H1 (cell line): ENCODE data around the gene LUZP1. TPM values are rescaled to one million over a fixed set of nuclear protein-coding genes. Genes with fewer than 3 reads are reported as not detected.

Source experiments
- CTCF ChIA-PET: fragments of 300-600 bp; sonication (Branson Sonifier 250); formaldehyde crosslinking; loops from one replicate; lab custom pipeline; 2021; ENCODE audit not compliant: partially characterized antibody; lab: Charles Lee
- POLR2A ChIA-PET: fragments of 300-600 bp; sonication (Branson Sonifier 250); formaldehyde crosslinking; loops from one replicate; lab custom pipeline; 2021; ENCODE audit warnings: inconsistent platforms; ENCODE audit not compliant: partially characterized antibody; lab: Charles Lee
- DNase-seq, 2 experiments: peaks; one replicate each; pipeline versions ENCODE4 v3.0.0 to v3.0.0-alpha.2; 2010 to 2022; ENCODE audit warnings: low spot score in 2 of 2, low read depth in 1 of 2, mixed read lengths in 1 of 2
- FAIRE-seq: peaks from 2 replicates; lab custom pipeline; 2011; peaks lifted over from hg19 to GRCh38; lab: Jason Lieb, UNC
- H2AFZ ChIP-seq: 2 replicates; pipeline ENCODE4 v1.8.1; 2012; ENCODE audit warnings: low read length, inconsistent platforms
- H2AK5ac ChIP-seq: 2 replicates; pipeline ENCODE4 v1.6.1; 2013; ENCODE audit warnings: low read depth, low read length
- H2BK120ac ChIP-seq: replicated peaks from 2 replicates; pipeline ENCODE3; 2013; ENCODE audit warnings: low read depth, low read length, inconsistent platforms
- H2BK12ac ChIP-seq: 2 replicates; pipeline ENCODE4 v1.6.1; 2013; ENCODE audit warnings: low read depth, low read length
- H2BK15ac ChIP-seq: 2 replicates; pipeline ENCODE4 v1.6.1; 2013; ENCODE audit warnings: low read length
- H2BK20ac ChIP-seq: 2 replicates; pipeline ENCODE4 v1.6.1; 2013; ENCODE audit warnings: low read length
- H2BK5ac ChIP-seq: 2 replicates; pipeline ENCODE4 v1.6.1; 2013; ENCODE audit warnings: low read depth, low read length
- H3K14ac ChIP-seq: 2 replicates; pipeline ENCODE4 v1.6.1; 2013; ENCODE audit warnings: inconsistent platforms; ENCODE audit not compliant: insufficient read length
- H3K18ac ChIP-seq: 2 replicates; pipeline ENCODE4 v1.6.1; 2013; ENCODE audit warnings: low read length; ENCODE audit errors: extremely low read depth
- H3K23ac ChIP-seq: 2 replicates; pipeline ENCODE4 v1.6.1; 2013; ENCODE audit warnings: inconsistent platforms; ENCODE audit not compliant: insufficient read length
- H3K23me2 ChIP-seq: 2 replicates; pipeline ENCODE4 v1.6.1; 2013; ENCODE audit warnings: low read depth, low read length
- H3K27ac ChIP-seq: 2 replicates; pipeline ENCODE4 v1.6.1; 2011; ENCODE audit warnings: low read depth, low read length, inconsistent platforms
- H3K27me3 ChIP-seq, 4 experiments: replicated peaks in 1 of 4; 1 replicate in 1 of 4; 2 replicates in 3 of 4; pipeline versions ENCODE4 v1.6.1 to v1.8.1; 2011 to 2013; ENCODE audit warnings: low read length in 3 of 4, mild to moderate bottlenecking in 3 of 4, inconsistent platforms in 2 of 4, mixed read lengths in 2 of 4, moderate library complexity in 1 of 4; ENCODE audit not compliant: control insufficient read depth in 3 of 4, insufficient read depth in 3 of 4; ENCODE audit errors: extremely low read depth in 1 of 4
- H3K36me3 ChIP-seq, 4 experiments: 2 replicates each; pipeline versions ENCODE4 v1.6.1 to v1.8.1; 2011 to 2013; ENCODE audit warnings: mild to moderate bottlenecking in 4 of 4, low read length in 3 of 4, moderate library complexity in 2 of 4, control low read depth in 1 of 4, inconsistent platforms in 1 of 4; ENCODE audit not compliant: insufficient read depth in 4 of 4, control insufficient read depth in 2 of 4
- H3K4ac ChIP-seq: replicated peaks from 2 replicates; pipeline ENCODE3; 2013; ENCODE audit warnings: low read length, low read depth, mixed read lengths, inconsistent platforms; ENCODE audit not compliant: insufficient read length
- H3K4me1 ChIP-seq, 4 experiments: replicated peaks in 1 of 4; 1 replicate in 1 of 4; 2 replicates in 3 of 4; pipeline versions ENCODE4 v1.6.1 to v1.8.1; 2011 to 2013; ENCODE audit warnings: low read length in 3 of 4, inconsistent platforms in 2 of 4, mixed read lengths in 1 of 4; ENCODE audit not compliant: insufficient read depth in 4 of 4, control insufficient read depth in 3 of 4
- H3K4me2 ChIP-seq, 2 experiments: 2 replicates each; pipeline versions ENCODE4 v1.6.1 to v1.8.1; 2011 to 2013; ENCODE audit warnings: low read depth in 2 of 2, low read length in 2 of 2, control low read depth in 1 of 2, inconsistent platforms in 1 of 2, mild to moderate bottlenecking in 1 of 2; ENCODE audit not compliant: insufficient read depth in 1 of 2
- H3K4me3 ChIP-seq, 4 experiments: fragments of 200-600, 300-600 bp in 1 of 4; sonication (generic), shearing (Covaris generic), sonication (Bioruptor Twin) in 1 of 4; 2 replicates each; pipeline versions ENCODE4 v1.5.1 to v1.8.1; 2011 to 2016; ENCODE audit warnings: low read length in 4 of 4, low read depth in 3 of 4, control low read depth in 2 of 4, inconsistent platforms in 2 of 4, mild to moderate bottlenecking in 2 of 4, mixed read lengths in 1 of 4, moderate library complexity in 1 of 4; ENCODE audit not compliant: insufficient read depth in 2 of 4; ENCODE audit errors: extremely low read depth in 1 of 4
- H3K56ac ChIP-seq: replicated peaks from 2 replicates; pipeline ENCODE3; 2013; ENCODE audit warnings: low read depth, mild to moderate bottlenecking, mixed read lengths, low read length, inconsistent platforms; ENCODE audit not compliant: insufficient read length
- H3K79me1 ChIP-seq: 2 replicates; pipeline ENCODE4 v1.6.1; 2013; ENCODE audit warnings: low read depth, low read length, control low read depth
- H3K79me2 ChIP-seq, 2 experiments: 2 replicates each; pipeline versions ENCODE4 v1.6.1 to v1.8.1; 2012 to 2013; ENCODE audit warnings: low read length in 2 of 2, mild to moderate bottlenecking in 2 of 2, inconsistent platforms in 1 of 2; ENCODE audit not compliant: insufficient read depth in 2 of 2, control insufficient read depth in 1 of 2
- H3K9ac ChIP-seq, 4 experiments: replicated peaks in 1 of 4; 1 replicate in 1 of 4; 2 replicates in 3 of 4; pipeline versions ENCODE4 v1.6.1 to v1.8.1; 2011 to 2013; ENCODE audit warnings: low read depth in 3 of 4, low read length in 3 of 4, control low read depth in 2 of 4, mild to moderate bottlenecking in 2 of 4, moderate library complexity in 2 of 4, inconsistent platforms in 1 of 4; ENCODE audit errors: extremely low read depth in 1 of 4
- H3K9me3 ChIP-seq, 2 experiments: 2 replicates each; pipeline versions ENCODE4 v1.6.1 to v1.8.1; 2012 to 2013; ENCODE audit warnings: mild to moderate bottlenecking in 2 of 2, moderate library complexity in 2 of 2, control low read depth in 1 of 2, inconsistent platforms in 1 of 2, low read depth in 1 of 2, low read length in 1 of 2, mixed read lengths in 1 of 2; ENCODE audit not compliant: insufficient read depth in 2 of 2
- H4K20me1 ChIP-seq, 2 experiments: replicated peaks in 1 of 2; 2 replicates each; pipeline versions ENCODE3 to v1.8.1; 2011 to 2013; ENCODE audit warnings: inconsistent platforms in 2 of 2, low read length in 2 of 2, mild to moderate bottlenecking in 1 of 2; ENCODE audit not compliant: insufficient read depth in 2 of 2, control insufficient read depth in 1 of 2
- H4K5ac ChIP-seq: 2 replicates; pipeline ENCODE4 v1.6.1; 2013; ENCODE audit warnings: low read length, low read depth, mixed read lengths, inconsistent platforms; ENCODE audit not compliant: insufficient read length
- H4K8ac ChIP-seq: 2 replicates; pipeline ENCODE4 v1.8.0; 2013; ENCODE audit warnings: mild to moderate bottlenecking, moderate library complexity, low read length, inconsistent platforms; ENCODE audit not compliant: insufficient read depth; ENCODE audit errors: extremely low read depth
- H4K91ac ChIP-seq: replicated peaks from 2 replicates; pipeline ENCODE3; 2013; ENCODE audit warnings: low read length, mixed read lengths, inconsistent platforms; ENCODE audit not compliant: insufficient read length
- ASH2L ChIP-seq: fragments of 200-600, 300-600 bp; sonication (generic); IDR thresholded peaks from one replicate; pipeline ENCODE4 v1.7.1; 2017; ENCODE audit warnings: low read length
- GTF2F1 ChIP-seq: IDR thresholded peaks from 2 replicates; pipeline ENCODE4 v1.6.1; 2012; ENCODE audit warnings: low read depth, low read length, improper control_type of control experiment, borderline replicate concordance
- KDM1A ChIP-seq: fragments of 200-600, 300-600 bp; sonication (generic); IDR thresholded peaks from 2 replicates; pipeline ENCODE4 v1.7.1; 2016; ENCODE audit warnings: mild to moderate bottlenecking, low read length, borderline replicate concordance
- NRF1 ChIP-seq: IDR thresholded peaks from 2 replicates; pipeline ENCODE4 v1.6.1; 2011; ENCODE audit warnings: mild to moderate bottlenecking, low read depth, low read length, improper control_type of control experiment
- SIRT6 ChIP-seq: IDR thresholded peaks from one replicate; pipeline ENCODE4 v1.7.1; 2012; ENCODE audit warnings: low read length, inconsistent platforms
- SP1 ChIP-seq: IDR thresholded peaks from 2 replicates; pipeline ENCODE4 v1.6.1; 2011; ENCODE audit warnings: low read depth, low read length
- ZNF274 ChIP-seq: IDR thresholded peaks from 2 replicates; pipeline ENCODE4 v1.7.0; 2012; ENCODE audit warnings: low read length, borderline replicate concordance; ENCODE audit errors: extremely low read depth
- WGBS, 2 experiments: shearing (Covaris generic) in 1 of 2; methylation state at CpG; one replicate each; pipeline versions ENCODE4 v1.1.6 to v1.1.7; 2013 to 2015; ENCODE audit warnings: low lambda C conversion rate in 2 of 2, mixed read lengths in 2 of 2, inconsistent platforms in 1 of 2, low coverage in 1 of 2, missing lambda C conversion rate in 1 of 2; ENCODE audit not compliant: insufficient replicate concordance in 2 of 2, insufficient coverage in 1 of 2, insufficient read length in 1 of 2; ENCODE audit errors: extremely low coverage in 1 of 2, missing lambda C conversion rate in 1 of 2; 5-methylcytosine and 5-hydroxymethylcytosine counted together
- polyA plus RNA-seq, 7 experiments: library from polyadenylated mRNA; depleted of rRNA in 3 of 7; stranded (reverse) in 5 of 7; unstranded in 2 of 7; fragments of >200 nt in 5 of 7; fragments of 200-250 nt in 2 of 7; gene quantifications; 1 replicate in 5 of 7; 2 replicates in 1 of 7; 4 replicates in 1 of 7; pipeline versions ENCODE4 v1.2.1 to v1.2.3, GENCODE V29; 2011 to 2013; ENCODE audit warnings: missing spikeins in 2 of 7, mixed read lengths in 2 of 7
- total RNA-seq: library from RNA; stranded (reverse); fragmentation: NEBNext Ultra II Directional; extraction: Animal tissue kit (Norgen Biotek cat#: 25700); gene quantifications from 2 replicates; pipeline ENCODE4 v1.2.1, GENCODE V29; 2021
- TF ChIP-seq, protein P1 (sequence below), 3 experiments: IDR thresholded peaks; 1 replicate in 2 of 3; 2 replicates in 1 of 3; pipeline versions ENCODE4 v1.5.1 to v1.6.1; 2011; ENCODE audit warnings: low read length in 3 of 3, mild to moderate bottlenecking in 3 of 3, inconsistent platforms in 2 of 3, low read depth in 1 of 3, moderate library complexity in 1 of 3; ENCODE audit not compliant: insufficient read depth in 1 of 3; ENCODE audit errors: control extremely low read depth in 1 of 3
- TF ChIP-seq, protein P2 (sequence below): IDR thresholded peaks from 2 replicates; pipeline ENCODE4 v1.6.1; 2011; ENCODE audit warnings: low read length, improper control_type of control experiment

LUZP1 gene
- total and polyA plus RNA-seq, 2 of the 8 experiments (the other 6 are each of a cell fraction or from before 2014, with no cell fraction given) = 14.0 to 60.5 TPM

DNA sequence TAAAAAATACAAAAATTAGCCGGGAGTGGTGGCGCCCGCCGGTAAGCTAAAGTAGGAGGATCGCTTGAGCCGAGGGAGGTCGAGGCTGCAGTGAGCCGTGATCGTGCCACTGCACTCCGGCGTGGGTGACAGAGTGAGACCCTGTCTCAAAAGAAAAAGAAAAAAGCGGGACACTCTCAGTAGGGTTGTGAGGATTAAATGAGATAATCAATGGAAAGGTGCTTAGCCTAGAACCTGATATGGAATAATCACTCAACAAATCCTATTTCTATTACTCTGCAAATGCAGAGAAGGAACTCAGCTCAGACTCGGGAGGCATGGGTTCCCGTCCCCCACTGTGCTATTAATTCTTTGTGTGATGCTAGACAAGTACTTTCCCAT is 529 bp upstream of the LUZP1 start:
- no peaks in the 10 kb centered on the region for H3K27me3 ChIP-seq
- peaks cover 0 to 8% (median 3%) of the 10 kb centered on the region in 4 experiments; a peak in 4 of 7 replicates for H3K4me1 ChIP-seq
- no peaks in the 10 kb centered on the region; the same call in 1 of the 2 replicates for H3K79me1 ChIP-seq
- H3K36me3 ChIP-seq = no peaks in the 10 kb centered on the region
- no peak for DNase-seq
- no peak for FAIRE-seq
- no peak overlapping the region for H2BK120ac ChIP-seq
- ChIA-PET POLR2A (interaction anchor here (0.8 to 4.7 kb wide), 13 partner anchors 9 to 315 kb away, joined by 3 to 37 read pairs (median 6); partner anchors contain the start of genes ASAP3 and LACTBL1), CTCF (interaction anchor here (1.0 to 27.4 kb wide), 4 partner anchors 15 to 307 kb away, joined by 3 to 705 read pairs (median 24); no protein-coding TSS in a partner anchor)
- H2AK5ac ChIP-seq = no peak overlapping the region
- H4K5ac ChIP-seq = no peak overlapping the region
- H3K23ac ChIP-seq = no peak overlapping the region
- no peak overlapping the region for H3K9ac ChIP-seq
- peak overlapping the region; percentile 65 to 75 for H3K4me2 ChIP-seq
- H3K79me2 ChIP-seq = peaks cover 9 to 33% of the 10 kb centered on the region in 2 experiments; a peak in 3 of 4 replicates
- no peak overlapping the region for H2BK15ac ChIP-seq
- H4K8ac ChIP-seq = peak overlapping the region; percentile 75; the same call in 1 of the 2 replicates
- H3K18ac ChIP-seq = no peak overlapping the region; the same call in 1 of the 2 replicates
- H3K27ac ChIP-seq = no peak overlapping the region
- H4K20me1 ChIP-seq = peaks cover 12 to 13% of the 10 kb centered on the region in 2 experiments
- no peak overlapping the region for H2AFZ ChIP-seq
- no peak overlapping the region for H3K14ac ChIP-seq
- H3K9me3 ChIP-seq = no peaks in the 10 kb centered on the region
- H3K56ac ChIP-seq = no peak overlapping the region
- no peak overlapping the region; the same call in 1 of the 2 replicates for H2BK12ac ChIP-seq
- no peak overlapping the region for H4K91ac ChIP-seq
- peaks cover 4% of the 10 kb centered on the region for H3K23me2 ChIP-seq
- WGBS, 2 experiments = 42% methylated on average over 14 of the region's 14 CpGs; no CpG with 5 or more reads in 1 of the 2 experiments
- no peak overlapping the region for H2BK20ac ChIP-seq
- no peak overlapping the region for H3K4ac ChIP-seq
- peak overlapping the region; percentile 70 to 95 (median 83); a peak in 6 of 8 replicates for H3K4me3 ChIP-seq
- H2BK5ac ChIP-seq = no peak overlapping the region
- TF ChIP-seq NRF1 (no peak), ZNF274 (no peak), SP1 (no peak), SIRT6 (no peak), KDM1A (no peak), GTF2F1 (no peak), ASH2L (no peak)
- TF ChIP-seq, protein P1, sequence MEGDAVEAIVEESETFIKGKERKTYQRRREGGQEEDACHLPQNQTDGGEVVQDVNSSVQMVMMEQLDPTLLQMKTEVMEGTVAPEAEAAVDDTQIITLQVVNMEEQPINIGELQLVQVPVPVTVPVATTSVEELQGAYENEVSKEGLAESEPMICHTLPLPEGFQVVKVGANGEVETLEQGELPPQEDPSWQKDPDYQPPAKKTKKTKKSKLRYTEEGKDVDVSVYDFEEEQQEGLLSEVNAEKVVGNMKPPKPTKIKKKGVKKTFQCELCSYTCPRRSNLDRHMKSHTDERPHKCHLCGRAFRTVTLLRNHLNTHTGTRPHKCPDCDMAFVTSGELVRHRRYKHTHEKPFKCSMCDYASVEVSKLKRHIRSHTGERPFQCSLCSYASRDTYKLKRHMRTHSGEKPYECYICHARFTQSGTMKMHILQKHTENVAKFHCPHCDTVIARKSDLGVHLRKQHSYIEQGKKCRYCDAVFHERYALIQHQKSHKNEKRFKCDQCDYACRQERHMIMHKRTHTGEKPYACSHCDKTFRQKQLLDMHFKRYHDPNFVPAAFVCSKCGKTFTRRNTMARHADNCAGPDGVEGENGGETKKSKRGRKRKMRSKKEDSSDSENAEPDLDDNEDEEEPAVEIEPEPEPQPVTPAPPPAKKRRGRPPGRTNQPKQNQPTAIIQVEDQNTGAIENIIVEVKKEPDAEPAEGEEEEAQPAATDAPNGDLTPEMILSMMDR (IDR thresholded peaks at IDR 0.05; ENCODE audit: control extremely low read depth in 1 of 3, insufficient read depth in 1 of 3, low read depth in 1 of 3, low read length in 3 of 3) = no peak
- TF ChIP-seq, protein P2, sequence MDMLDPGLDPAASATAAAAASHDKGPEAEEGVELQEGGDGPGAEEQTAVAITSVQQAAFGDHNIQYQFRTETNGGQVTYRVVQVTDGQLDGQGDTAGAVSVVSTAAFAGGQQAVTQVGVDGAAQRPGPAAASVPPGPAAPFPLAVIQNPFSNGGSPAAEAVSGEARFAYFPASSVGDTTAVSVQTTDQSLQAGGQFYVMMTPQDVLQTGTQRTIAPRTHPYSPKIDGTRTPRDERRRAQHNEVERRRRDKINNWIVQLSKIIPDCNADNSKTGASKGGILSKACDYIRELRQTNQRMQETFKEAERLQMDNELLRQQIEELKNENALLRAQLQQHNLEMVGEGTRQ = no peak
